COR-L47 (cell line): Measurements from ENCODE around the gene HOMER3.

Experiments
- DNase-seq: peaks from one replicate; lab custom pipeline; 2025; lab: John Stamatoyannopoulos, UW

HOMER3 gene

GRCh38 chr19:18940769-18941627, at the start of gene HOMER3:
Gene HOMER3 (minus strand): TSS chr19:18941217. CDS start chr19:18938982, 2,235 bp downstream.
- DNase-seq = peak; percentile 42

- no peak for DNase-seq
Observed at GRCh38 chr19:18990128-18990708, 49.2 kb upstream of the HOMER3 start.

DNA sequence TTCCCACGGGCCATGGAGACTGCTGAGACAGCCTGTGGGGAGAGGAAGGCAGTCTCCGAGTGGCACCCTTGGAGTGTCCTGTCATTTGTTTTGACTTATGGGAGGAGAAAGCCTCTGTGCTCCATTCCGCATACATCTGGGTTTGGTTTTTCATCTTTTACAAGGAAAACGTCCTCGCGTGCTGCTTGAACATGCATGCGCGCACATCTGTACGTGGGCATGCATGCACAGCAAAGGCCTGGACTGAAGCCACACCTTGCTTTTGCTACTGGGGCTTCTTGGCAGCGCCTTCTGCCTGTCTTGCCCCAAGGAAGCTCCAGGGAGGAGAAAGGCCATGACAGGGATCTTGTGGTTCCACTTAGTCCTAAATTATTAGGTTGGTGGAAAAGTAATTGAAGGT, 48.3 kb upstream of the HOMER3 start:
- DNase-seq = no peak

DNA sequence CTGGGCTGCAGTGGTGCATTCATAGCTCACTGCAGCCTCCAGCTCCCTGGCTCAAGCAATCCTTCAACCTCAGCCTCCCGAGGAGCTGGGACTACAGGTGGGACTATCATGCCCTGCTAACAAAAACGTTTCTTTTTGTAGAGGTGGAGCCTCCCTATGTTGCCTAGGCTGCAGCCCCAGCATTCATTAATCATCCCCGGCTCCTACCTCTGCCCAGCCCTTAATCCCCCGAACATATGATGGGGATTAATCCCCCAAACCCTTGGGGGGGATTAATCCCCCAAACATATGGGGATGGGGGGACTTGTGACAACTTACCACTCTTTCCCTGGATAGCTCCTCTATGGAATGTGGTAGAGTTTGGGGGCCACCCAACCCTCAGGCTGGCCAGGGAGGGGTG, 46.4 kb upstream of the HOMER3 start:
- DNase-seq = no peak

GRCh38 chr19:18985257-18985656, 44.2 kb upstream of the HOMER3 start:
- DNase-seq = no peak

GRCh38 chr19:18984251-18984650, 43.2 kb upstream of the HOMER3 start:
- no peak for DNase-seq

DNA sequence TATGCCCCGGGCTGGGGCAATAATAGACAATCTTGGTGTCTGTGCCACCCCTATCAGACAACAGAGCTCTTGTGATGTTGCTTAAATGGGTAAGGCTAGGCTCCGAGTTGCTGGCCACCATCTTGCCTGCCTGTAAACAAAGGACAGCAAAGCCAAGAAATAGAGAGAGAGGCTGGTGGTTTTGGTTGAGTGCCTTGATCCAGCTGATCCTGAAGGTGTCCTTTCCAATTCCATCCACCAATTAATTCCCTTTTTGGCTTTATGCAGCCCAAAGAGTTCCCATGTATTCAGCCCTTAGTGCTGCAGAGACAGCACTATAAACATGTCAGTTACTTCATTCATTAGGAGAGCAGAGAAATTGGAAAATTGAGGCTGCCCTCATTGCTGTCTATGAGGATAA, 41.7 kb upstream of the HOMER3 start:
- no peak for DNase-seq

- no peak for DNase-seq
Observed at GRCh38 chr19:18980432-18981020, 39.5 kb upstream of the HOMER3 start.

DNA sequence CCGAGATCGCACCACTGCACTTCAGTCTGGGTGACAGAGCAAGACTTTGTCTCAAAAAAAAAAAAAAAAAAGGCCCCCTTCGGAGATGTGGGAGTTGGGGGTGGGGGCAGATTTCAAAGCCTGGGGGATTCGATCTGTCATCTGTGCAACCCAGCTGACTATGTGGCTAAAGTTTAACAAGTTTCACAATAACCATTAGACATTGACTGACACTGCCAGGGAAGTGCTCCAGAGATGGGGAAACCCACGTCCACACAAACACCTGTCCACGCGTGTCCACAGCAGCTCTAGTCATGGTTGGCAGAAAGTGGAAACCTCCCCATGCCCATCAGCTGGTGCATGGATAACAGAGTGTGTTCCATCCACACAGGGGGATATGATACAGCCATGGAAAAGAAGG, 37.6 kb upstream of the HOMER3 start:
- DNase-seq = no peak

GRCh38 chr19:18975869-18976268, 34.9 kb upstream of the HOMER3 start:
- no peak for DNase-seq

GRCh38 chr19:18975011-18975410, 34.0 kb upstream of the HOMER3 start:
- no peak for DNase-seq

- DNase-seq = no peak
Observed at GRCh38 chr19:18972851-18973250, 31.8 kb upstream of the HOMER3 start.

- no peak for DNase-seq
Observed at GRCh38 chr19:18972301-18972811, 31.3 kb upstream of the HOMER3 start.

DNA sequence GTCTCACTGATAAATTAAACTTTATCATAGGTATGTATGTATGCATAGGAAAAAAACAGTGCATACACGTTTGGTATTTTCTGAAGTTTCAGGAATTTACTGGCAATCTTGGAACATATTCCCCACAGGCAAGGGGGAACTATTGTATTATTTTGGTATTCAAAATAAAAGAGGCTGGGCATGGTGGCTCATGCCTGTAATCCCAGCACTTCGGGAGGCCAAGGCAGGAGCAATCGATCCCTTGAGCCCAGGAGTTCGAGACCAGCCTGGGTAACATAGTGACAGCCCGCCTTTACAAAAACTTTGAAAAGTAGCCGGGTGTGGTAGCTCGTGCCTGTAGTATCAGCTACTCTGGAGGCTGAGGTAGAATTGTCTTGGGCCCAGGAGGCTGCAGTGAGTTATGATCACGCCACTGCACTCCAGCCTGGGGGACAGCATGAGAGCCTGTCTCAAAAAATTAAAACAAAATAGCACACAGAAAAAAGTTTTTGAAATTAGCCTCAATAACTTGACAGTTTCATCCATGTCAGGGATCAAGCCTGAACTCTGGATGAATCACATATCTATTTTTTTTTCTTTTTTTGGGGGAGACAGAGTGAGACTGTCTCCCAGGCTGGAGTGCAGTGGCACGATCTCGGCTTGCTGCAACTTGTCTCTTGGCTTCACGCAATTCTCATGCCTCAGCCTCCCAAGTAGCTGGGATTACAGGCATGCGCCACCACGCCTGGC, 29.1 kb upstream of the HOMER3 start:
- no peak for DNase-seq

- DNase-seq = no peak
Observed at GRCh38 chr19:18967358-18968146, 26.5 kb upstream of the HOMER3 start.

- no peak for DNase-seq
Observed at GRCh38 chr19:18966307-18966706, 25.3 kb upstream of the HOMER3 start.

- no peak for DNase-seq
Observed at GRCh38 chr19:18964121-18964520, 23.1 kb upstream of the HOMER3 start.

DNA sequence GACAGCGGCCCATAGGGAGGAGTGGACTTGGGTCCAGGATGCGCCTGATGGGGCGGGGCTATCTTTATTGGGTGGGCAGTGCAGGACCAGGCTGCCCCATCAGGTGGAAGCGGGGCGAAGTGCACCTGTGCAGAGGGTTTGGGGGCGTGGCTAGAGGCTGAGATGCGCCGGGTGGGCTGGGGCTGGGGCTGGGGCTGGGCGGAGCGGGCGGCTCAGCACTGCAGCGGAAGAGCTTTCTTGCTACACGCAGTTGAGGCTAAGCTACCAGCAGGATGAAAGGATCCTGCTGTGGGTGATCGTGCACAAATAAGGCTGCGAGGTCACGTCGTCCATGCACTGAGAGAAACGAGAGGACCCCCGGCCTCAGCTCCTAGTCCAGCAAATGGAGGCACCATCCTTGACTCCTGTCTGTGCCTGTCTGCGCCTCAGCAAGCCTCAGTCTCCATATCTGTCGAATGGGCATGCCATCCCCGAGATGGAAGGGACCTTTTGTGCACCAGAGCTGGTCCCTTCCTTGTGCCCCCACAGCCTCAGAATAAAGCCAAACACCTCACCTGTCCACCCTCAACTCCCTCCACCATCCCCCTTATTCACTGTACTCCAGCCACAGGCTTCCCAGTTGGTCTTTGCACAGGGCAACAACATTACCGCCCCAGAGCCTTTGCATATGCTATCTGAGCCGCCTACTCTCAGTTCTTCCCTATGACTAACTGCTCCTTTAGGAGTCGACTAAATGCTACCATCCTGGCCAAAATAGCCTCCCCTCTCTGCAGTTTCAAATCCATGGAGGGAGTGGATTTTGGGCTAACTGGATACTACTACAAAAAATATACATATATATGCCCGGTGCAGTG, 21.0 kb upstream of the HOMER3 start:
- DNase-seq = peak; percentile 35

GRCh38 chr19:18960370-18960769, 19.4 kb upstream of the HOMER3 start:
- DNase-seq = no peak

DNA sequence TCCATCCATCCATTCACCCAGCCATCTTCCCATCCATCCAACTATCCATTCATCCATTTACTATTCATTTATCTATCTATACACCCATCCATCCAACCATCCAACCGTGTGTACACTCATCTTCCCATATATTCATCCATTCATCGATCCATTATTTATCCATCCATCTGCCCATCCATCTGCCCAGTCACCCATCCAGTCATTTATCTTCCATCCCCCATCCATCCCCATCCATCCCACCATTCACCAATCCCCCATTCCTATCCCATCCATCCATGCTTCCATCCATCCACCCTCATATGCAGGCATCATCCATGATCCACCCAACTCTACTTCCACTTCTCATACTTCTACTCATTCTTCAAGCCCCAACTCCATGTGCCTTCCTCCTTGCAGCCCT, 14.0 kb upstream of the HOMER3 start:
- DNase-seq = no peak

DNA sequence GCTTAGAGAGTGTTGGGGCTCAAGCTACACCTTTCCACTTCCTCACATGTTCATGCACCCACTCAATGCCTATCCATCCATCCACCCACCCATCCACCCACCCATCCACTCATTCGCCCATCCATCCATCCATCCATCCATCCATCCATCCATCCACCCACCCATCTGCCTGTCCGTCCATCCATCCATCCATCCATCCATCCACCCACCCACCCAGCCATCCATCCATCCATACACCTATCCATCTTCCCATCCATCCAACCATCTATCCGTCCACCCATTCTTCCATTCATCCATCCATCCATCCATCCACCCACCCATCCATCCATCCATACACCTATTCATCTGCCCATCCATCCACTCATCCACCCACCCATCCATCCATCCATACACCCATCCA, 13.1 kb upstream of the HOMER3 start:
- no peak for DNase-seq
